HEK293 (cell line): ENCODE data around the gene DUSP1.
A peak's percentile ranks its signal among the peaks of the same experiment; 100 is the strongest.

Experiments used
- CTCF ChIA-PET: fragments of 350-600 bp; formaldehyde crosslinking; extraction: SDS; loops from one replicate; lab custom pipeline; 2021; ENCODE audit warnings: antibody characterized with exemption; lab: Yijun Ruan, JAX
- POLR2A ChIA-PET: fragments of 300-600 bp; formaldehyde crosslinking; extraction: SDS; loops from one replicate; lab custom pipeline; 2020; ENCODE audit warnings: antibody characterized with exemption, inconsistent platforms; lab: Yijun Ruan, JAX
- H3K27ac ChIP-seq: fragments of 200-500 bp; sonication (Bioruptor generic); 2 replicates; pipeline ENCODE4 v1.5.1; 2014; ENCODE audit warnings: low read depth, low read length, control low read depth, inconsistent platforms; ENCODE audit errors: extremely low read depth
- H3K36me3 ChIP-seq, 2 experiments: fragments of 200-500 bp in 1 of 2; sonication (Bioruptor generic) in 1 of 2; 1 replicate in 1 of 2; 2 replicates in 1 of 2; pipeline ENCODE4 v1.5.1; 2014 to 2017; ENCODE audit warnings: inconsistent platforms in 2 of 2, low read length in 2 of 2; ENCODE audit not compliant: control insufficient read depth in 2 of 2, insufficient read depth in 1 of 2
- H3K4me1 ChIP-seq: fragments of 200-500 bp; sonication (Bioruptor generic); 2 replicates; pipeline ENCODE4 v1.5.1; 2014; ENCODE audit warnings: mild to moderate bottlenecking, low read length, inconsistent platforms; ENCODE audit not compliant: control insufficient read depth, insufficient read depth
- H3K4me3 ChIP-seq: 2 replicates; pipeline ENCODE4 v1.5.1; 2011; ENCODE audit warnings: low read depth, mild to moderate bottlenecking, control low read depth, low read length, moderate library complexity
- H3K9me3 ChIP-seq: fragments of 200-500 bp; sonication (Bioruptor generic); 2 replicates; pipeline ENCODE4 v1.5.1; 2014; ENCODE audit warnings: low read depth, low read length, inconsistent platforms; ENCODE audit not compliant: control insufficient read depth, insufficient read depth
- EGR2 ChIP-seq: fragments of 450-650 bp; formaldehyde crosslinking; IDR thresholded peaks from 2 replicates; pipeline ENCODE4 v1.5.1; 2016; ENCODE audit warnings: low read depth, missing biosample characterization, missing genetic modification characterization
- ZBTB21 ChIP-seq: fragments of 450-650 bp; formaldehyde crosslinking; IDR thresholded peaks from 2 replicates; pipeline ENCODE4 v1.5.1; 2017; ENCODE audit warnings: missing biosample characterization, missing genetic modification characterization
- ZFP3 ChIP-seq: fragments of 450-650 bp; formaldehyde crosslinking; IDR thresholded peaks from 2 replicates; pipeline ENCODE4 v1.5.1; 2016; ENCODE audit warnings: low read depth, missing biosample characterization, missing genetic modification characterization
- ZNF148 ChIP-seq: fragments of 450-650 bp; formaldehyde crosslinking; IDR thresholded peaks from 2 replicates; pipeline ENCODE4 v1.5.0; 2017; ENCODE audit warnings: missing biosample characterization, missing genetic modification characterization, borderline replicate concordance
- ZNF16 ChIP-seq: fragments of 450-650 bp; formaldehyde crosslinking; IDR thresholded peaks from 2 replicates; pipeline ENCODE4 v1.5.1; 2016; ENCODE audit warnings: low read depth, missing biosample characterization, missing genetic modification characterization
- ZNF292 ChIP-seq: fragments of 450-650 bp; formaldehyde crosslinking; IDR thresholded peaks from 2 replicates; pipeline ENCODE4 v1.5.1; 2016; ENCODE audit warnings: low read depth, missing biosample characterization, missing genetic modification characterization, borderline replicate concordance
- ZNF555 ChIP-seq: fragments of 450-650 bp; formaldehyde crosslinking; conservative IDR thresholded peaks from 2 replicates; pipeline ENCODE4 v1.5.1; 2017; ENCODE audit warnings: missing biosample characterization, mild to moderate bottlenecking, missing genetic modification characterization, inconsistent platforms
- ZNF600 ChIP-seq: fragments of 450-650 bp; formaldehyde crosslinking; IDR thresholded peaks from 2 replicates; pipeline ENCODE4 v1.5.1; 2016; ENCODE audit warnings: missing biosample characterization, missing genetic modification characterization
- ZNF664 ChIP-seq: fragments of 450-650 bp; formaldehyde crosslinking; IDR thresholded peaks from 2 replicates; pipeline ENCODE4 v1.5.1; 2016; ENCODE audit warnings: missing biosample characterization, missing genetic modification characterization
- ZNF707 ChIP-seq: fragments of 450-650 bp; formaldehyde crosslinking; IDR thresholded peaks from 2 replicates; pipeline ENCODE4 v1.5.1; 2016; ENCODE audit warnings: missing biosample characterization, missing genetic modification characterization
- ZSCAN16 ChIP-seq: fragments of 450-650 bp; formaldehyde crosslinking; IDR thresholded peaks from 2 replicates; pipeline ENCODE4 v1.5.1; 2016; ENCODE audit warnings: missing biosample characterization, missing genetic modification characterization
- TF ChIP-seq, protein P1 (sequence below): fragments of 450-650 bp; formaldehyde crosslinking; IDR thresholded peaks from 2 replicates; pipeline ENCODE4 v1.5.1; 2017; ENCODE audit warnings: missing biosample characterization, missing genetic modification characterization
- TF ChIP-seq, protein P2 (sequence below): fragments of 450-650 bp; formaldehyde crosslinking; IDR thresholded peaks from 2 replicates; pipeline ENCODE4 v1.5.1; 2017; ENCODE audit warnings: missing biosample characterization, missing genetic modification characterization

Gene DUSP1

GRCh38 chr5:172745406-172745805 is 25.6 kb downstream of the DUSP1 start (continued):
- TF ChIP-seq ZNF148 (tag by site-specific recombination) (no peak), ZBTB21 (tag by site-specific recombination) (no peak)

DNA sequence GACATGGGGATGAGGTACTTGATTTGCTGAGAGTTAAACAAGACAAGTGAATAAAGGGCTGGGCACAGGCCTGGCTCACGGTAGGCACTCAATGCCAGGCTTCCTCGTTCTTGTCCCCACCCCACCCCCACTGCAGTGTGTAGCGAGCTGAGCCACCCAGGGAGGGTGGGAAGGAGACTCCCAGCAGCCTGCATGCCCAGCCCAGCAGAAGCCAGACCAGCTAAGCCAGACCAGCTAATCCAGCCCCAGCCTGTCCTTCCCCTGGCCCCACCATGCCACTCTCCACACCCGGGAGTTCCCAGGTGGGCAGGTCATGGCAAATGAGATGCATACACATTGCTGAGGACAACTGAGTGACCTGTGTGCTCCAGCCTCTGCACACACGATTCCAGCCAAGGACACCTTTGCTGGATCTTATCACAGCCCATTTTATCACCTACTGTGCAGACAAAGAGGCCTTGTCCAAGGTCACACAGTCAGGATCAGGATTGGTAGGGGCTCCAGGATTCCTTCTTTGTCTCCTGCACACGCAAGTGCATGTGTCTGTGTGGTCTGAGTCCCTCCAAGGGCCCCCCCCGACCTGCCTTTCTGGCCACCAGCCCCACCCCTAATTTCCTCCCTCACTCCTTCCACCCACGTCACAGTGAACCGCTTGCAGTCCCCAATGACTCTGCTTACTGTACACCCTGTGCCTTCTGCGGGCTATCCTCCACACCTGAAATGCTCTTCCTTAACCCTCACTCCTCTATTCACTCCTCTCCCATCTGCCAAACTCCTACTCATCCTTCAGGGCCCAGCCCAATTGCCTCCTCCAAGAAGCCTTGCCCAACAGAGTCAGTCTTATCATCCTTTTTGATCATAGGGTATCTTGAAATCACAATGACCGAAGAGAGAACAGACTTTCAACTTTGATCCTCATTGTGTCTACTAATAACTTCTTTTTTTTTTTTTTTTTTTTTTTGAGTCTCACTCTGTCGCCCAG is 26.6 kb downstream of the DUSP1 start:
- Histone ChIP-seq H3K4me3 (no peak overlapping the region), H3K36me3 (no peaks in the 10 kb centered on the region), H3K4me1 (no peaks in the 10 kb centered on the region), H3K27ac (no peak overlapping the region), H3K9me3 (no peaks in the 10 kb centered on the region)
- ChIA-PET CTCF (no interaction called here), POLR2A (interaction anchor here (0.5 to 1.2 kb wide), 2 partner anchors 21 to 66 kb away, joined by 3 read pairs; no protein-coding TSS in a partner anchor)
- TF ChIP-seq, protein P1, sequence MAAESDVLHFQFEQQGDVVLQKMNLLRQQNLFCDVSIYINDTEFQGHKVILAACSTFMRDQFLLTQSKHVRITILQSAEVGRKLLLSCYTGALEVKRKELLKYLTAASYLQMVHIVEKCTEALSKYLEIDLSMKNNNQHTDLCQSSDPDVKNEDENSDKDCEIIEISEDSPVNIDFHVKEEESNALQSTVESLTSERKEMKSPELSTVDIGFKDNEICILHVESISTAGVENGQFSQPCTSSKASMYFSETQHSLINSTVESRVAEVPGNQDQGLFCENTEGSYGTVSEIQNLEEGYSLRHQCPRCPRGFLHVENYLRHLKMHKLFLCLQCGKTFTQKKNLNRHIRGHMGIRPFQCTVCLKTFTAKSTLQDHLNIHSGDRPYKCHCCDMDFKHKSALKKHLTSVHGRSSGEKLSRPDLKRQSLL (tag by site-specific recombination), result no peak
- TF ChIP-seq, protein P2, sequence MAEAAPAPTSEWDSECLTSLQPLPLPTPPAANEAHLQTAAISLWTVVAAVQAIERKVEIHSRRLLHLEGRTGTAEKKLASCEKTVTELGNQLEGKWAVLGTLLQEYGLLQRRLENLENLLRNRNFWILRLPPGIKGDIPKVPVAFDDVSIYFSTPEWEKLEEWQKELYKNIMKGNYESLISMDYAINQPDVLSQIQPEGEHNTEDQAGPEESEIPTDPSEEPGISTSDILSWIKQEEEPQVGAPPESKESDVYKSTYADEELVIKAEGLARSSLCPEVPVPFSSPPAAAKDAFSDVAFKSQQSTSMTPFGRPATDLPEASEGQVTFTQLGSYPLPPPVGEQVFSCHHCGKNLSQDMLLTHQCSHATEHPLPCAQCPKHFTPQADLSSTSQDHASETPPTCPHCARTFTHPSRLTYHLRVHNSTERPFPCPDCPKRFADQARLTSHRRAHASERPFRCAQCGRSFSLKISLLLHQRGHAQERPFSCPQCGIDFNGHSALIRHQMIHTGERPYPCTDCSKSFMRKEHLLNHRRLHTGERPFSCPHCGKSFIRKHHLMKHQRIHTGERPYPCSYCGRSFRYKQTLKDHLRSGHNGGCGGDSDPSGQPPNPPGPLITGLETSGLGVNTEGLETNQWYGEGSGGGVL (tag by site-specific recombination), result no peak
- TF ChIP-seq ZNF16, result no peak
- TF ChIP-seq ZFP3 (tag by site-specific recombination), result peak; percentile 89
- no peak for TF ChIP-seq ZNF555 (tag by site-specific recombination)
- TF ChIP-seq ZNF600 (tag by site-specific recombination), result 0 out of 2 replicates have a peak, but pooled peaks have one; percentile 47
- no peak for TF ChIP-seq ZNF292 (tag by site-specific recombination)
- TF ChIP-seq EGR2 (tag by site-specific recombination), result peak; percentile 15; the same call in 1 of the 2 replicates

DNA sequence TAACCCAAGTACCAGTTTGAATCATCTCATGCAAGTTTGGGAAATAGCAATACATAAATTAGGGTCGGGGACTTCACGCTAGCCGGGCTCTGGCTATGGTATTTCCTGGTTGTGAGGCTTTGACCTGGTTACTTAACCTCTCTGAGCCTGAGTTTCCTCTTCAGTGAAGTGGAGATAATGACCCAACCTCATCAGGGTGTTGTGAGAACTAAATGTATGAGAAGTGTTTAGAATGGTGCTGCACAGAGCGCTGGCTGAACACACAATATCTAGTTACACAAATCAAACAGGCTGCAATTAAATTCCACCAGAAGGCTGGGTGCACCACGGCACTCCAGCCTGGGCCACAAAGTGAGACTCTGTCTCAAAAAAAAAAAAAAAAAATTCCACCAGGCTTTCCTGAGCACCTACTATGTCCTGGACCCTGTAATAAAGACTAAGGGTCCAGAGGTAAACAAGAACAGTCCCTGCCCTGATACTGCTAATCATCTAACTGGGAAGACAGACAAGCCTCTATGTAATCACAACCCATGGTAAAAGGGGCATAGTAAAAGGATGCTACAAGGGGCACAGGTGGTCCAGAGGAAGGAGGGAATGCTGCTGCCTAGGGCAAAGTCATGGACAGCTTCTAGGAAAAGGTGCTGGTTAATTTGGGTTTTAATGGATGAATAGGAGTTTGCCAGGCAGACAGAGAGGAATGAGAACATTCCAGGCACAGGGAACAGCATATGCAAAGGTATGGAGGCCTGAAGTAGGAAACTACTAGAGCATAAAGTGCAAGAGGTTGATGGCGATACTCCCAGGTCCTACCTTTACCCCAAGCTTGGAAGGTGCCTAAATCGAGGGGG is 27.7 kb downstream of the DUSP1 start:
- ChIA-PET CTCF (no interaction called here), POLR2A (no interaction called here)
- Histone ChIP-seq H3K36me3 (no peaks in the 10 kb centered on the region), H3K9me3 (no peaks in the 10 kb centered on the region), H3K4me1 (no peaks in the 10 kb centered on the region), H3K4me3 (no peak overlapping the region), H3K27ac (no peak overlapping the region)
- no peak for TF ChIP-seq ZSCAN16 (tag by site-specific recombination)
- TF ChIP-seq ZFP3 (tag by site-specific recombination), result peak; percentile 89
- TF ChIP-seq ZNF664, result peak; percentile 96
- no peak for TF ChIP-seq ZNF707 (tag by site-specific recombination)
